IMR-90 (cell line): Measurements from ENCODE around the gene EPC2. TPM values are rescaled to one million over a fixed set of nuclear protein-coding genes. Genes with fewer than 3 reads are reported as not detected.

ENCODE experiments used
- ATAC-seq: fragments of 200-7000 bp; cut with Tn5 transposase; 2 replicates; pipeline ENCODE4 v1.9.1; 2020; ENCODE audit warnings: low read depth, mild to moderate bottlenecking, moderate library complexity
- BruUV-seq: library from RNA; stranded (reverse); fragments of 400-500 nt; replicated peaks from 2 replicates; lab custom pipeline; 2021; lab: Mats Ljungman, UMichigan
- CTCF ChIA-PET: fragments of 300-600 bp; formaldehyde crosslinking; extraction: SDS; loops from one replicate; lab custom pipeline; 2021; ENCODE audit warnings: antibody characterized with exemption; lab: Yijun Ruan, JAX
- POLR2A ChIA-PET: fragments of 300-600 bp; sonication (Branson Sonifier 250); formaldehyde crosslinking; loops from one replicate; lab custom pipeline; 2022; ENCODE audit warnings: antibody characterized with exemption; ENCODE audit not compliant: unreplicated experiment; lab: Charles Lee
- DNase-seq: peaks from one replicate; pipeline ENCODE4 v3.0.0; 2013
- H2AFZ ChIP-seq: replicated peaks from 2 replicates; pipeline ENCODE3; 2013; ENCODE audit warnings: low read length, mild to moderate bottlenecking; ENCODE audit not compliant: poor library complexity
- H2AK5ac ChIP-seq: 2 replicates; pipeline ENCODE4 v1.6.1; 2013; ENCODE audit warnings: low read depth, low read length, inconsistent platforms
- H2AK9ac ChIP-seq: replicated peaks from 2 replicates; pipeline ENCODE3; 2013; ENCODE audit warnings: mild to moderate bottlenecking, low read depth, low read length, moderate library complexity; ENCODE audit not compliant: poor library complexity
- H2BK120ac ChIP-seq: 2 replicates; pipeline ENCODE4 v1.6.1; 2013; ENCODE audit warnings: low read depth, low read length, inconsistent platforms
- H2BK15ac ChIP-seq: 3 replicates; pipeline ENCODE4 v1.6.1; 2013; ENCODE audit warnings: low read depth, low read length, inconsistent platforms
- H2BK20ac ChIP-seq: 2 replicates; pipeline ENCODE4 v1.6.1; 2013; ENCODE audit warnings: low read depth, mild to moderate bottlenecking, inconsistent platforms, low read length, moderate library complexity
- H2BK5ac ChIP-seq: 2 replicates; pipeline ENCODE4 v1.6.1; 2013; ENCODE audit warnings: mild to moderate bottlenecking, low read depth, low read length, inconsistent platforms; ENCODE audit not compliant: poor library complexity, severe bottlenecking
- H3K14ac ChIP-seq: replicated peaks from 2 replicates; pipeline ENCODE4 v1.6.1; 2013; ENCODE audit warnings: low read depth, low read length, inconsistent platforms
- H3K18ac ChIP-seq: 2 replicates; pipeline ENCODE4 v1.6.1; 2013; ENCODE audit warnings: low read depth, low read length, control low read depth
- H3K23ac ChIP-seq: 2 replicates; pipeline ENCODE4 v1.6.1; 2013; ENCODE audit warnings: low read depth, low read length, inconsistent platforms
- H3K27ac ChIP-seq: 2 replicates; pipeline ENCODE4 v1.5.1; 2013; ENCODE audit warnings: mild to moderate bottlenecking, control low read depth, low read length; ENCODE audit not compliant: insufficient read depth
- H3K27me3 ChIP-seq: 2 replicates; pipeline ENCODE4 v1.6.1; 2013; ENCODE audit warnings: low read length; ENCODE audit not compliant: control insufficient read depth, insufficient read depth
- H3K36me3 ChIP-seq: 2 replicates; pipeline ENCODE4 v1.6.1; 2013; ENCODE audit warnings: low read length, mixed read lengths; ENCODE audit not compliant: control insufficient read depth, insufficient read depth
- H3K4ac ChIP-seq: 2 replicates; pipeline ENCODE4 v1.6.1; 2013; ENCODE audit warnings: low read depth, low read length, inconsistent platforms
- H3K4me1 ChIP-seq: 2 replicates; pipeline ENCODE4 v1.6.1; 2013; ENCODE audit warnings: low read length, mixed read lengths; ENCODE audit not compliant: control insufficient read depth, insufficient read depth
- H3K4me2 ChIP-seq: 2 replicates; pipeline ENCODE4 v1.6.1; 2013; ENCODE audit warnings: low read depth, mild to moderate bottlenecking, control low read depth, low read length, moderate library complexity
- H3K4me3 ChIP-seq: 2 replicates; pipeline ENCODE4 v1.5.1; 2013; ENCODE audit warnings: low read depth, mild to moderate bottlenecking, control low read depth, low read length, moderate library complexity; ENCODE audit not compliant: insufficient read depth
- H3K56ac ChIP-seq: 2 replicates; pipeline ENCODE4 v1.6.1; 2013; ENCODE audit warnings: low read length, inconsistent platforms; ENCODE audit not compliant: insufficient read depth; ENCODE audit errors: extremely low read depth
- H3K79me1 ChIP-seq, 2 experiments: 2 replicates each; pipeline ENCODE4 v1.6.1; 2013; ENCODE audit warnings: low read length in 2 of 2, inconsistent platforms in 1 of 2, low read depth in 1 of 2
- H3K9ac ChIP-seq: 2 replicates; pipeline ENCODE4 v1.6.1; 2013; ENCODE audit warnings: low read depth, low read length, control low read depth
- H3K9me1 ChIP-seq: 2 replicates; pipeline ENCODE4 v1.6.1; 2013; ENCODE audit warnings: low read length, inconsistent platforms; ENCODE audit not compliant: insufficient read depth
- H3K9me3 ChIP-seq: 2 replicates; pipeline ENCODE4 v1.6.1; 2013; ENCODE audit warnings: low read length; ENCODE audit not compliant: control insufficient read depth, insufficient read depth
- H4K20me1 ChIP-seq: 2 replicates; pipeline ENCODE4 v1.6.1; 2013; ENCODE audit warnings: low read length, inconsistent platforms; ENCODE audit not compliant: insufficient read depth
- H4K5ac ChIP-seq: 2 replicates; pipeline ENCODE4 v1.6.1; 2013; ENCODE audit warnings: mild to moderate bottlenecking, low read depth, low read length, control low read depth
- H4K8ac ChIP-seq, 2 experiments: 2 replicates each; pipeline ENCODE4 v1.6.1; 2013; ENCODE audit warnings: low read depth in 2 of 2, low read length in 2 of 2, control low read depth in 1 of 2, inconsistent platforms in 1 of 2
- H4K91ac ChIP-seq: 2 replicates; pipeline ENCODE4 v1.6.1; 2013; ENCODE audit warnings: low read depth, low read length, inconsistent platforms; ENCODE audit not compliant: insufficient read depth
- BHLHE40 ChIP-seq: fragments of 150-350 bp; IDR thresholded peaks from 2 replicates; pipeline ENCODE4 v1.6.1; 2016; ENCODE audit warnings: mild to moderate bottlenecking, low read depth, low read length
- CEBPB ChIP-seq: IDR thresholded peaks from 2 replicates; pipeline ENCODE4 v1.6.1; 2012; ENCODE audit warnings: low read depth, low read length, improper control_type of control experiment
- CHD1 ChIP-seq: IDR thresholded peaks from 2 replicates; pipeline ENCODE4 v1.6.1; 2012; ENCODE audit warnings: low read depth, low read length, improper control_type of control experiment
- FOS ChIP-seq: fragments of 150-350 bp; IDR thresholded peaks from 2 replicates; pipeline ENCODE4 v1.6.1; 2016; ENCODE audit warnings: low read depth, low read length
- MAFK ChIP-seq: IDR thresholded peaks from 2 replicates; pipeline ENCODE4 v1.6.1; 2012; ENCODE audit warnings: low read depth, low read length, improper control_type of control experiment
- MAZ ChIP-seq: IDR thresholded peaks from 2 replicates; pipeline ENCODE4 v1.6.1; 2012; ENCODE audit warnings: low read depth, mild to moderate bottlenecking, low read length, improper control_type of control experiment, moderate library complexity, borderline replicate concordance
- MXI1 ChIP-seq: IDR thresholded peaks from 2 replicates; pipeline ENCODE4 v1.6.1; 2012; ENCODE audit warnings: low read depth, mild to moderate bottlenecking, low read length, moderate library complexity, borderline replicate concordance
- NFE2L2 ChIP-seq: fragments of 150-350 bp; IDR thresholded peaks from 2 replicates; pipeline ENCODE4 v1.6.1; 2016; ENCODE audit warnings: low read depth, mild to moderate bottlenecking, low read length
- POLR2A ChIP-seq: IDR thresholded peaks from 2 replicates; pipeline ENCODE4 v1.6.1; 2012; ENCODE audit warnings: mild to moderate bottlenecking, low read depth, low read length
- RAD21 ChIP-seq: IDR thresholded peaks from 2 replicates; pipeline ENCODE4 v1.6.1; 2012; ENCODE audit warnings: low read length, improper control_type of control experiment
- RCOR1 ChIP-seq: IDR thresholded peaks from 2 replicates; pipeline ENCODE4 v1.6.1; 2012; ENCODE audit warnings: mild to moderate bottlenecking, low read length, improper control_type of control experiment; ENCODE audit not compliant: insufficient replicate concordance
- RFX5 ChIP-seq: IDR thresholded peaks from 2 replicates; pipeline ENCODE4 v1.8.0; 2012; ENCODE audit warnings: low read depth, mild to moderate bottlenecking, low read length, moderate library complexity
- SMC3 ChIP-seq: fragments of 150-350 bp; IDR thresholded peaks from 2 replicates; pipeline ENCODE4 v1.6.1; 2016; ENCODE audit warnings: low read depth, mild to moderate bottlenecking, antibody characterized with exemption, low read length, moderate library complexity
- WGBS, 2 experiments: methylation state at CpG; one replicate each; pipeline versions ENCODE4 v1.1.5 to v1.1.7; 2013; ENCODE audit warnings: missing lambda C conversion rate in 2 of 2; ENCODE audit not compliant: insufficient read length in 1 of 2; ENCODE audit errors: extremely low coverage in 2 of 2; 5-methylcytosine and 5-hydroxymethylcytosine counted together
- dilution Hi-C: fragments of 300-500 bp; cut with HindIII; formaldehyde crosslinking; loops from one replicate; pipeline ENCODE4 v1.14.3; 2018; ENCODE audit warnings: low sequenced_read_pairs; ENCODE audit not compliant: unreplicated experiment
- in situ Hi-C: fragments of 300-500 bp; cut with MboI; formaldehyde crosslinking; loops from 3 replicates; pipeline ENCODE4 v1.14.3; 2019; ENCODE audit warnings: low sequenced_read_pairs, inconsistent platforms, mixed read lengths
- intact Hi-C: fragments of 100-400 bp; cut with micrococcal nuclease; formaldehyde crosslinking; loops from 2 replicates; pipeline ENCODE4 v1.10.0; 2022
- polyA plus RNA-seq, 3 experiments: library from polyadenylated mRNA; depleted of rRNA; stranded (reverse); fragments of >200 nt; gene quantifications; 2 replicates each; pipeline ENCODE4 v1.2.3, GENCODE V29; 2012; ENCODE audit warnings: low replicate concordance in 1 of 3
- total RNA-seq: library from RNA; depleted of rRNA; stranded (reverse); fragments of >200 nt; gene quantifications from 2 replicates; pipeline ENCODE4 v1.2.3, GENCODE V29; 2012
- TF ChIP-seq, protein P1 (sequence below): fragments of 150-350 bp; IDR thresholded peaks from 2 replicates; pipeline ENCODE4 v1.6.1; 2017; ENCODE audit warnings: mild to moderate bottlenecking, antibody characterized with exemption, low read length, low read depth
- TF ChIP-seq, protein P2 (sequence below): fragments of 150-350 bp; IDR thresholded peaks from 2 replicates; pipeline ENCODE4 v1.6.1; 2016; ENCODE audit warnings: low read depth, mild to moderate bottlenecking, low read length, moderate library complexity, borderline replicate concordance
- TF ChIP-seq, protein P3 (sequence below): conservative IDR thresholded peaks from 2 replicates; pipeline ENCODE4 v1.5.1; 2012; ENCODE audit warnings: mild to moderate bottlenecking, low read depth, low read length, improper control_type of control experiment

EPC2 gene
- total and polyA plus RNA-seq, 2 of the 4 experiments (the other 2 are of a cell fraction): 10.6 to 22.6 TPM

DNA sequence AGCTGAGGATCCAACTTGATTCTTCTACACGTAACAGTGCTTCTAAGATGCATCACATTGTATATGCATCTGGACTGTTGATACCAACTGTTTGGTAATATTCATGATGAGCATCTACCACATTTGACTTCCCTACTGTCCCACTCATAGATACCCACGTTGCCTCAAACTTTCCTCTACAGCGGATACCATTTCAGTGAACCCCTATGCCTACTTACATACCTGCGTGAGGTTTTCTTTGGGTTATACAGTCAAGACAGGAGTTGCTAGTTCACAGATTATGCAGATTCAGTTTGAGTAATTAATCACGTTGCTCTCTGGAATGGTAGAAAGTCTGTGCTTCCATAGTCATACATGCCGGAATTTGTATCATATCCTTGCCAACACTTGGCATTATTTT is 40.0 kb downstream of the EPC2 start:
- Histone ChIP-seq H3K27ac (no peak overlapping the region), H3K4ac (no peak overlapping the region), H3K36me3 (no peaks in the 10 kb centered on the region), H3K56ac (no peak overlapping the region), H2BK15ac (no peak overlapping the region), H3K23ac (no peak overlapping the region), H2AFZ (no peak overlapping the region), H3K4me1 (peaks cover 2% of the 10 kb centered on the region), H3K9me3 (no peaks in the 10 kb centered on the region), H2AK5ac (no peak overlapping the region), H3K18ac (no peak overlapping the region), H4K5ac (no peak overlapping the region), H3K14ac (no peak overlapping the region), H2BK120ac (no peak overlapping the region), H3K9me1 (no peaks in the 10 kb centered on the region; the same call in 1 of the 2 replicates), H2BK5ac (no peak overlapping the region), H3K79me1 (peaks cover 20 to 44% of the 10 kb centered on the region in 2 experiments), H4K20me1 (peaks cover 46% of the 10 kb centered on the region), H3K4me3 (no peak overlapping the region), H3K27me3 (no peaks in the 10 kb centered on the region), H4K91ac (no peak overlapping the region), H2BK20ac (no peak overlapping the region), H3K4me2 (no peak overlapping the region), H4K8ac (no peak overlapping the region), H2AK9ac (no peak overlapping the region), H3K9ac (no peak overlapping the region)
- DNase-seq (no peak), ATAC-seq (no peak)
- no CpG with 5 or more reads among the region's 6 CpGs for WGBS, 2 experiments
- BruUV-seq: no TSS peak
- dilution Hi-C loops: no loop called here
- ChIA-PET CTCF (no interaction called here), POLR2A (no interaction called here)
- intact Hi-C loops: no loop called here
- in situ Hi-C loops: no loop called here
- TF ChIP-seq, protein P1, sequence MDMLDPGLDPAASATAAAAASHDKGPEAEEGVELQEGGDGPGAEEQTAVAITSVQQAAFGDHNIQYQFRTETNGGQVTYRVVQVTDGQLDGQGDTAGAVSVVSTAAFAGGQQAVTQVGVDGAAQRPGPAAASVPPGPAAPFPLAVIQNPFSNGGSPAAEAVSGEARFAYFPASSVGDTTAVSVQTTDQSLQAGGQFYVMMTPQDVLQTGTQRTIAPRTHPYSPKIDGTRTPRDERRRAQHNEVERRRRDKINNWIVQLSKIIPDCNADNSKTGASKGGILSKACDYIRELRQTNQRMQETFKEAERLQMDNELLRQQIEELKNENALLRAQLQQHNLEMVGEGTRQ: no peak
- TF ChIP-seq FOS (no peak), RCOR1 (no peak), MAZ (no peak), SMC3 (no peak), RAD21 (no peak), CHD1 (no peak), POLR2A (no peak), BHLHE40 (no peak), NFE2L2 (no peak), MXI1 (no peak), CEBPB (no peak), RFX5 (no peak), MAFK (no peak)
- TF ChIP-seq, protein P2, sequence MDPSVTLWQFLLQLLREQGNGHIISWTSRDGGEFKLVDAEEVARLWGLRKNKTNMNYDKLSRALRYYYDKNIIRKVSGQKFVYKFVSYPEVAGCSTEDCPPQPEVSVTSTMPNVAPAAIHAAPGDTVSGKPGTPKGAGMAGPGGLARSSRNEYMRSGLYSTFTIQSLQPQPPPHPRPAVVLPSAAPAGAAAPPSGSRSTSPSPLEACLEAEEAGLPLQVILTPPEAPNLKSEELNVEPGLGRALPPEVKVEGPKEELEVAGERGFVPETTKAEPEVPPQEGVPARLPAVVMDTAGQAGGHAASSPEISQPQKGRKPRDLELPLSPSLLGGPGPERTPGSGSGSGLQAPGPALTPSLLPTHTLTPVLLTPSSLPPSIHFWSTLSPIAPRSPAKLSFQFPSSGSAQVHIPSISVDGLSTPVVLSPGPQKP: no peak
- TF ChIP-seq, protein P3, sequence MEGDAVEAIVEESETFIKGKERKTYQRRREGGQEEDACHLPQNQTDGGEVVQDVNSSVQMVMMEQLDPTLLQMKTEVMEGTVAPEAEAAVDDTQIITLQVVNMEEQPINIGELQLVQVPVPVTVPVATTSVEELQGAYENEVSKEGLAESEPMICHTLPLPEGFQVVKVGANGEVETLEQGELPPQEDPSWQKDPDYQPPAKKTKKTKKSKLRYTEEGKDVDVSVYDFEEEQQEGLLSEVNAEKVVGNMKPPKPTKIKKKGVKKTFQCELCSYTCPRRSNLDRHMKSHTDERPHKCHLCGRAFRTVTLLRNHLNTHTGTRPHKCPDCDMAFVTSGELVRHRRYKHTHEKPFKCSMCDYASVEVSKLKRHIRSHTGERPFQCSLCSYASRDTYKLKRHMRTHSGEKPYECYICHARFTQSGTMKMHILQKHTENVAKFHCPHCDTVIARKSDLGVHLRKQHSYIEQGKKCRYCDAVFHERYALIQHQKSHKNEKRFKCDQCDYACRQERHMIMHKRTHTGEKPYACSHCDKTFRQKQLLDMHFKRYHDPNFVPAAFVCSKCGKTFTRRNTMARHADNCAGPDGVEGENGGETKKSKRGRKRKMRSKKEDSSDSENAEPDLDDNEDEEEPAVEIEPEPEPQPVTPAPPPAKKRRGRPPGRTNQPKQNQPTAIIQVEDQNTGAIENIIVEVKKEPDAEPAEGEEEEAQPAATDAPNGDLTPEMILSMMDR: no peak
